SJCRH30 (cell line): ENCODE measurements around the gene ABLIM2. TPM values are rescaled to one million over a fixed set of nuclear protein-coding genes. Genes with fewer than 3 reads are reported as not detected.

Source experiments
- DNase-seq, 2 experiments: peaks; one replicate each; pipeline ENCODE4 v3.0.0-alpha.2; 2015 to 2020
- H3K27ac ChIP-seq: fragments of 250-450 bp; sonication (Bioruptor Pico); 2 replicates; pipeline ENCODE4 v1.5.1; 2020; ENCODE audit warnings: mild to moderate bottlenecking, moderate library complexity
- H3K27me3 ChIP-seq: fragments of 250-450 bp; sonication (Bioruptor Pico); 2 replicates; pipeline ENCODE4 v1.5.1; 2020; ENCODE audit warnings: mild to moderate bottlenecking, moderate library complexity
- H3K36me3 ChIP-seq: fragments of 250-450 bp; sonication (Bioruptor Pico); 2 replicates; pipeline ENCODE4 v1.5.1; 2020; ENCODE audit warnings: mild to moderate bottlenecking, moderate library complexity
- H3K4me1 ChIP-seq: fragments of 250-450 bp; sonication (Bioruptor Pico); 2 replicates; pipeline ENCODE4 v1.5.1; 2020; ENCODE audit warnings: mild to moderate bottlenecking, moderate library complexity
- H3K4me3 ChIP-seq: fragments of 250-450 bp; sonication (Bioruptor Pico); 2 replicates; pipeline ENCODE4 v1.5.1; 2020; ENCODE audit warnings: mild to moderate bottlenecking, moderate library complexity
- H3K9me3 ChIP-seq: fragments of 250-450 bp; sonication (Bioruptor Pico); replicated peaks from 2 replicates; pipeline ENCODE4 v1.5.1; 2020; ENCODE audit warnings: mild to moderate bottlenecking, moderate library complexity
- total RNA-seq: library from RNA; depleted of rRNA; stranded (reverse); fragments of >200 nt; shearing (Covaris generic); gene quantifications from 2 replicates; pipeline ENCODE4 v1.2.3, GENCODE V29; 2014

ABLIM2 gene
- total RNA-seq, 1 experiment from 2014 or later: 0.12 TPM

GRCh38 chr4:8160572-8160971, 2.0 kb upstream of the ABLIM2 start:
- Histone ChIP-seq H3K36me3 (no peaks in the 10 kb centered on the region), H3K4me1 (peaks cover 6% of the 10 kb centered on the region), H3K27me3 (peaks cover 15% of the 10 kb centered on the region), H3K4me3 (no peak overlapping the region), H3K9me3 (no peaks in the 10 kb centered on the region), H3K27ac (no peak overlapping the region)
- no peak for DNase-seq

GRCh38 chr4:8160233-8160560, 1.6 kb upstream of the ABLIM2 start:
- Histone ChIP-seq H3K36me3 (no peaks in the 10 kb centered on the region), H3K27me3 (peaks cover 15% of the 10 kb centered on the region), H3K9me3 (no peaks in the 10 kb centered on the region), H3K4me1 (peaks cover 6% of the 10 kb centered on the region), H3K27ac (no peak overlapping the region), H3K4me3 (no peak overlapping the region)
- no peak for DNase-seq

DNA sequence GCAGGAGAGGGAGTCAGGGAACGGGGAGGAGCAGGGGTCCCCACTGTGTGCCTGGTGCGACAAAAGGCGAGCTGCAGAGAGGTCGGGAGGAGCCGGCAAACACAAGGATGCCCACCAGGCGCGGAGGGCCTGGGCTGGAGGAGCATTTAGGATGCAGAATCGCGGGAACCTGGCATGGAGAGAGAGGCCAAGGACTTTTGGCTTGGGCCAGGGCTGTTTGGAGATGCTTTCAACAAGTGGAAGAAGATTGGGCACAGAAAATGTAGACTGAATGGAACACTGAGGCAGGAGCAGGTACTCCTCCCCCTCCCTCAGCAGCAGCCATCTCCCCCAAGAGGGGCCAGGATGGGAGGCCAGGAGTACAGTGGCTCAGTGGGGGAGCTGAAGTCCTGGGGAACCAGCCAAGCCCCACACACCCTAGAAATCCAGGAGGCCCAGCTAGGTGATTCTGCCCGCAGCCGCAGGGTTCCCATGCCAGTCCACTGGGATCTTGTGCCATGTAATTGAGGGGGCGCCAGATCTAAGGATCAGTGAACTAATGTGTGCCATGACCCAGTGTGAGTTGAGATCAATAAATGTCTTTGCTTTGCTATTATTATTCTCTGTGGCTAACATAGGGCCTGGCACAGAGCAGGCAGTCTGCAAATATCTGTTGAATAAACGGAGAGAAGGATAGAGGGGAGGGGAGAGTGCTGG, 1.1 kb upstream of the ABLIM2 start:
- no peaks in the 10 kb centered on the region for H3K36me3 ChIP-seq
- H3K27ac ChIP-seq: no peak overlapping the region
- H3K4me1 ChIP-seq: peaks cover 8% of the 10 kb centered on the region
- H3K4me3 ChIP-seq: peak overlapping the region; percentile 57
- DNase-seq: no peak
- peaks cover 17% of the 10 kb centered on the region for H3K27me3 ChIP-seq
- no peaks in the 10 kb centered on the region for H3K9me3 ChIP-seq

DNA sequence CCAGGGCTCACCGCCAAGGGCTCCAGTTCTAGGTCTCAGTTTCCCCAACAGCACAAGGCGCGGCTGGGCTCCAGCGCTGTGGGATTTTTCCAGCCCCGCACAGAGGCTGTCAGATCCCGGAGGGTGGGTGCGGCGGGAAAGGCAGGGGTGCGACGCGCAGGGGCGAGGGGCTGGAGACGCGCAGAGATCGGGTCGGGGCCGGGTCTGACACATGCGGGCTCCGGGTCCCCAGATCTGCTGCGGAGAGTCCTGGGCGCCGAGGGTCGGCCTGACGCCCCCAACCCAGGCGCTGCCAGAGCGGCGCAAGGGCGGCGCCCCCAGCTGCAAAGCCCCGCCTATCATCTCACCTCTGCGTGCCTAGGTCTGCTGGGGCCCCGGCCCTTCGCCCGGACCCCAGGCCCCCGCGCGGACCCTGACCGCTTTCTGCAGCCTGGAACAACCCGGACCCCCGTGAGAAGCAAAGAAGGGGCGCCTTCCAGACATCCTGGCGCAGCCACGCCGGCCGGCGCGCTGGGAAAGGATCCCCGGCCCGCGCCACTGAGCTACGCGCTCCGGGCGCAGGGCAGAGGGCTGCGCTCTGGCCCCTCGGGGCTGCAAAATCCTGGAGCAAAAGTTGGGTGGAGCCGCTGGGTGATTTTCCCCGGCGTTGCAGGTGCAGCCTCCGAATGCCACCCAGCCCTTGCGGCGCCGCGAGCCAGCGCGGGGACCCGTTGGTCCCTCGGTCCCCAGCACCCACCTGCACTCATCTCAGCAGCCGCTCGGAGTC, 486 bp downstream of the ABLIM2 start:
- peaks cover 9% of the 10 kb centered on the region for H3K4me1 ChIP-seq
- peaks cover 16% of the 10 kb centered on the region for H3K27me3 ChIP-seq

DNA sequence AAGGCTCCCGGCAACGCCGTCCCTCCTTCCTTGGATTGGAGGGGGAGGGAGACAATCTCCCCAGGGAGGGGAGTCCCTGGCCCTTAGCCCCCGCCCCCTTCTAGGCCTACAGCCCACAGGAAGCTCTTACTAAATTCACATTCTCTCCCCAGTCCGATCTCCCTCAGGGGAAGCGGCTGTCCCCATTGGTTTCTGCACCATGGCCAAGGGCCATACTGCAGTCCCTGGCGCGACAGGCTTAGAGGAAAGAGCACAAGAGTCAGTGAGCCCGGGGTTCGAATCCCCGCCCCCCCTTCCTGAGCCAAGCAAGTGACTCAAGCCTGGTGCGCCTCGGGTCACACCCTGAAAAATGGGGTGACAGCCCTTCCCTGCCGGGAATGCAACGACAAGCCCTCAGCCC, 1.1 kb downstream of the ABLIM2 start:
- Histone ChIP-seq H3K27me3 (peaks cover 11% of the 10 kb centered on the region; the same call in 1 of the 2 replicates), H3K4me1 (peaks cover 9% of the 10 kb centered on the region), H3K36me3 (no peaks in the 10 kb centered on the region), H3K27ac (no peak overlapping the region), H3K4me3 (no peak overlapping the region), H3K9me3 (no peaks in the 10 kb centered on the region)
- no peak for DNase-seq

More for the DNA sequence above, 486 bp downstream of the ABLIM2 start:
- peak overlapping the region; percentile 34 for H3K4me3 ChIP-seq
- no peaks in the 10 kb centered on the region for H3K36me3 ChIP-seq
- H3K27ac ChIP-seq: no peak overlapping the region
- no peaks in the 10 kb centered on the region for H3K9me3 ChIP-seq
- no peak for DNase-seq

- DNase-seq: peak in 1 of 2 experiments; percentile 28
Observed at GRCh38 chr4:8156617-8157016, 2.0 kb downstream of the ABLIM2 start.

GRCh38 chr4:8155660-8156421, 2.8 kb downstream of the ABLIM2 start:
- Histone ChIP-seq H3K27ac (no peak overlapping the region), H3K27me3 (peaks cover 11% of the 10 kb centered on the region; the same call in 1 of the 2 replicates), H3K36me3 (no peaks in the 10 kb centered on the region), H3K4me1 (peaks cover 9% of the 10 kb centered on the region), H3K4me3 (no peak overlapping the region), H3K9me3 (no peaks in the 10 kb centered on the region)
- DNase-seq: no peak

More at GRCh38 chr4:8156617-8157016, 2.0 kb downstream of the ABLIM2 start:
- peaks cover 11% of the 10 kb centered on the region; the same call in 1 of the 2 replicates for H3K27me3 ChIP-seq
- H3K9me3 ChIP-seq: no peaks in the 10 kb centered on the region
- no peaks in the 10 kb centered on the region for H3K36me3 ChIP-seq
- peaks cover 9% of the 10 kb centered on the region for H3K4me1 ChIP-seq
- no peak overlapping the region for H3K27ac ChIP-seq
- H3K4me3 ChIP-seq: no peak overlapping the region

- H3K27me3 ChIP-seq: peaks cover 10% of the 10 kb centered on the region; the same call in 1 of the 2 replicates
- H3K4me3 ChIP-seq: no peak overlapping the region
- H3K36me3 ChIP-seq: no peaks in the 10 kb centered on the region
- peaks cover 9% of the 10 kb centered on the region for H3K4me1 ChIP-seq
- DNase-seq: no peak
- no peaks in the 10 kb centered on the region for H3K9me3 ChIP-seq
- H3K27ac ChIP-seq: no peak overlapping the region
Observed at GRCh38 chr4:8155048-8155447, 3.6 kb downstream of the ABLIM2 start.

DNA sequence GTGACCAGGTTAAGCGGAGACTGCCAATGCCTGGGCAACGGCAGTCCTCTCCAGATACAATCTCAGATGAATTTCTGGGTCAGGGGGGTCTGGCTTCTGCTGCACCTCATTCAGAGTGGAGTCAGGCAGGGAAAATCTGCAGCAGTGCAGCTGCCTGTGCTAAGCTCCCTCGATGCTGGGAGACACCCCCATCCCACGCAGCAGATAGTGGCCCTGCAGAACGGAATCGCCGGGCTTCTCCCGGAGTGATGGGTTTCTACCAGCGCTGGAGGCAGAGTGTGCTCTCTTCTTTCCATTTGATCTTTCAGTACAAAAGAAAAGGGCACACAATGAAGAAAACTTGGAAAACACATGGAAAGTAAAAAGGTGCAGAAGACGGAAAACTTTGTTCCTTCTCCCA, 5.2 kb downstream of the ABLIM2 start:
- peaks cover 8% of the 10 kb centered on the region for H3K27me3 ChIP-seq
- H3K4me1 ChIP-seq: peaks cover 9% of the 10 kb centered on the region
- H3K27ac ChIP-seq: no peak overlapping the region
- no peaks in the 10 kb centered on the region for H3K9me3 ChIP-seq
- H3K4me3 ChIP-seq: no peak overlapping the region
- H3K36me3 ChIP-seq: no peaks in the 10 kb centered on the region
- DNase-seq: no peak

- Histone ChIP-seq H3K27ac (no peak overlapping the region), H3K9me3 (no peaks in the 10 kb centered on the region), H3K36me3 (no peaks in the 10 kb centered on the region), H3K27me3 (peaks cover 8% of the 10 kb centered on the region), H3K4me1 (peaks cover 9% of the 10 kb centered on the region), H3K4me3 (no peak overlapping the region)
- no peak for DNase-seq
Observed at GRCh38 chr4:8152865-8153257, 5.8 kb downstream of the ABLIM2 start.

- Histone ChIP-seq H3K9me3 (no peaks in the 10 kb centered on the region), H3K27me3 (peaks cover 8% of the 10 kb centered on the region), H3K4me1 (peaks cover 11% of the 10 kb centered on the region), H3K27ac (no peak overlapping the region), H3K36me3 (no peaks in the 10 kb centered on the region), H3K4me3 (no peak overlapping the region)
- DNase-seq: no peak
Observed at GRCh38 chr4:8152090-8152864, 6.3 kb downstream of the ABLIM2 start.

DNA sequence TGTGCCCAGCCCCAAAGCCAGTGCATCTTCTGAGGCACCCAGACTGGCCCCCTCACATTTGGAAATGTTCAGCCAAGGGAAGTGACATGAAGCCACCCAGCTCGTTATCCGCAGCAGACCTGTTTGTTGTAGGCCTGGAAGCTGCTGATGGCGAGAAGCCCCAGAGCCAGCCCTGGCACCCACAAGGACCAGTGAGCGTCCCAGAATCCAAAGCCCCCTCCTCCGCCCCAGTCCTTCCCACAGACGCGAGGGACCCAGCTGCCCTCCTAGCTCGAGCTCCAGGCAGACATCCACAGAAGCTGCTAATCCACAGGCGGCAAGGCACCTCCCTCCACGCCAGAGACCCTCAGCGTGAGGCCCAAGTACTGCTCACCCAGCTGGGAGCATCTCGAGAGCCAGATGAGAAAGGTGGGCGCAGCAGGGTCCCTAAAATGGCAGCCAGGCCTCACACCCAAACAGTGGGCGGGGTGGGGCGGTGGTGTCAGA, 7.4 kb downstream of the ABLIM2 start:
- DNase-seq: no peak
- Histone ChIP-seq H3K27me3 (peaks cover 8% of the 10 kb centered on the region), H3K9me3 (no peaks in the 10 kb centered on the region), H3K4me3 (no peak overlapping the region), H3K36me3 (no peaks in the 10 kb centered on the region), H3K27ac (no peak overlapping the region), H3K4me1 (peaks cover 5% of the 10 kb centered on the region; the same call in 1 of the 2 replicates)

- H3K36me3 ChIP-seq: no peaks in the 10 kb centered on the region
- no peak for DNase-seq
- no peaks in the 10 kb centered on the region for H3K9me3 ChIP-seq
- H3K27ac ChIP-seq: no peak overlapping the region
- H3K4me1 ChIP-seq: peaks cover 5% of the 10 kb centered on the region; the same call in 1 of the 2 replicates
- peaks cover 8% of the 10 kb centered on the region for H3K27me3 ChIP-seq
- no peak overlapping the region for H3K4me3 ChIP-seq
Observed at GRCh38 chr4:8150152-8151090, 8.2 kb downstream of the ABLIM2 start.
